HG03066 (cell line): ENCODE data around the gene MIF4GD.

ENCODE experiments used
- ATAC-seq: cut with Tn5 transposase; IDR thresholded peaks from one replicate; pipeline ENCODE4 v1.9.1; 2021; ENCODE audit warnings: low read depth; ENCODE audit not compliant: unreplicated experiment

Gene MIF4GD

DNA sequence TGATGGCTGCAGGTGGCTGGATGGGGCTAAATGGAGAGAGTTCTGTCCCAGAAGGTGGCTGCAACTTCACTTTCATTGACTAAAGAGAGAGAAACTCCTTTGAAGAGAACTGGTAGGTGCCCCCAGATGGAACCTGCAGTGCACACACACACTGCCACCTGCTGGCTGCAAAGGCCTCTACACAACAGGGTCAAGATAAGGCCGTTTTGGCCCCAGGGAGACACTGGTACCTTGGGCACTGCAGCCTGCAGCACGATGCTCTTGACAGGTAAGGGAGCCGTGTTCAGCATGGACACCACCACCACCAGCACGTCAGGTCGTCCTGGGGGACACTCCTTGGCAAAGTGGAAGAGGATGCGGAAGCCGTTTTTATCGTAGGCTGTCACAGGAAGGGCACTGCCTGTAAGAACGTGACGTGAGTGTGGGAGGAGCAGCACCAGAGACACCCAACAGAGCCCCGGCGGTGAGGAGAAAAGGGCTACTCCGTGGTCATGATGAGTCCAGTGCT lies 32.3 kb downstream of the MIF4GD start:
- ATAC-seq: no peak

DNA sequence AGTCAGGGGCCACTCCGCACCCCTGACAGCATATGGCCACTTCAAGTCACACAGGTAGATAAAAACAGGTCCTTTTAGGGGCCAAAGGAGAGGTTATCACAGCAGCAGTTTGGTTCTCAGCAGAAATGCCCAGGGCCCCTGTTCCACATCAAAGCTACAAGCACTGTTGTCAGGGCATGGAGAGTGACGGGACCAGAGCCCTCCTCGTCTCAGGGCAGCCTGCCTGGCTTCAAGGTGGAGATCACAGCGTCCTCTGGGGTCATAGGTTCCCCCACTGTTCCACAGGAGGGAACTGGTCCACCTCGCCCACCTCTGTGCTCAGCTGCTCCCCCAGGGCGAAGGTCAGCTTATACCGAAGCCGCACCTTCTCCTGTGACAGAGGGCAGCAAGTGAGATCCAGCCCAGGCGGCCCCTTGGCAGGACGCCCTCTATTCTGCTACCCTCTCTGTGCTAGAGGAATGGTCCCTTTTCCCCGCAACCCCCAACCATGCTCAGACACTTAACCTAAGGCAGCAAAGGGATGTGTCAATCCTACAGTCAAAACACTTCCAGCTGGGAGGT lies 32.9 kb downstream of the MIF4GD start:
- ATAC-seq: no peak

DNA sequence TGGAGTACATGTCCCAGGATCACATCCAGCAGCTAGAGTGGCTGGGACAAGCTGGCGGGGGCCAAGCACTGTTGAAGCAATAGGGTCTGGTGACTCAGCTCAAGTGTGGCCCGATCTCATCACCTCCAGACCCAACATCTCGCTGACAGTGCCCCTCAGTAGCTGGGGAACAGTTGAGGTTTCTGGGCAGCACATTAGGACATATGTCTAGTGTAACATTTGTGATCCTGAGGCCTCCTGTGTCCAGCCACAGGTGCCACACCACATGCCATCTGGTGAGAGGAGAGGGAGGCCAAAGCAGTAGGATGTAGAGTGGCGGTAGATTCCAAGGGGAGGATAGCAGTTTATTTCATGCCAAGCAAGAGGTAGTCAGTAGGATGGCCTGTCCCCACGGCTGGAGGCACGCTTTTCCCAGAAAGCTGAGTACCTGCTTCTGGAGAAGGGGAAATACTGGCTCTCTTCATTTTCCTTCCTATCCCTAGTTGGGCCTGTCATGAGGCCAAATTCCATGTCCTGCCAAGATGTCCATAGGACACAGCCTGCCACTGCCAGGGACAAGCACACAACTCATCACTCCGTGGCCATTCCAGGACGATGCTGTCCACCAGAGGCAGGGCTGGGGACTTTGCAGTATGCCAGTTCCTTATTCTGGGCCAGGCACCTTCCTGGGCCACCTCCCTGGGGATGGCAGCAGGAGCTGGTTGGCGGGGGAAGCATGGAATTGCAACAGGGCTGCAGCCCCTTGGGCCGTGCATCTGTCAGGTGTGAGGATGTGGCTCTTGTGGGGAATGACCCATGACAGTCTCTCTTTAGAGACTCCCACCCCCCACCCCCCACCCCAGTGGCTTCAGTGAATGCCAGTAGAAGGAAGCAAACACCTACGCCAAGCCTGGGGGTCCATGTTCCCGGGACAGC lies 33.7 kb downstream of the MIF4GD start:
- no peak for ATAC-seq

DNA sequence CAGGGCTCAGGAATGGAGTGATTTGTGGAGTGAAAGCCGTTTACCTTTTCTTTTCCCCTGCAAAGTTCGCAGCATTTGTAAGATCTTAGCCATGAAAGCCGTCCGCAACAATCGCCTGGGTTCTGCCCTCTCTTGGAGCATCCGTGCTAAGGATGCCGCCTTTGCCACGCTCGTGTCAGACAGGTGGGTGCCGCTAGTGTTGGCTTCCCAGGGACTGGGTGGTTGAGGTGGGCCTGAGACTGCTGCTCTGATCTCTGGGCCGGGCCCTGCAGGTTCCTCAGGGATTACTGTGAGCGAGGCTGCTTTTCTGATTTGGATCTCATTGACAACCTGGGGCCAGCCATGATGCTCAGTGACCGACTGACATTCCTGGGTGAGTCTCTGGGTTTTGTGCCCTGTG lies 38.2 kb downstream of the MIF4GD start:
- ATAC-seq: no peak

DNA sequence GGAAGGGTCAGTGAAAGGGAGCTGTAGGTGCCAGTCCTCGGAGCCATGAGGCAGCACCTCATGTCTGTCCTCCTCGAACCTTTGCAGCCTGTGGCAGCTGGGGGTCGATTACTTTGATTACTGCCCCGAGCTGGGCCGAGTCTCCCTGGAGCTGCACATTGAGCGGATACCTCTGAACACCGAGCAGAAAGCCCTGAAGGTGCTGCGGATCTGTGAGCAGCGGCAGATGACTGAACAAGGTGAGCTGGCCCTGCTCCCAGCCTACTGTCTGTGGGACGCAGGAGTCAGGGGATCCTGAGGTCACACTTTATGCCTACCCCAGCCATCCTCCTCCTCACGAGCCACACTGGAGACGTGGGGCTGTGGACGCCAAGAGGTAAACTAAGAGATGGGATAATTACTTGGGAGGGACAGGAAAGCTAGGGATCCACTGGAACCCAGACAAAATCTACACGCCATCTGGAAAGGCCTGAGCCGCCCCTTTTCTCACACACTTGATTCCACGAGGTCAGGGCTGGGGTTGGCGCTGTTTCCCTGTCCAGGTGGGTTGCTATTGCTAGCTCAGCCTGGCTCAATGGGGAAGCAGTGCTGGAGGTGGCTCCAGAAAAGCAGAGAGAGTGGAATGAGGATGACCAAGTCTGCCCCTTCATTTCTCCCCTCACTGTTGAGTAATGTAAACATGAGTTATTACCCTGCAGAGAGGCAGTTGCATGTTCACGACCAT lies 39.1 kb downstream of the MIF4GD start:
- ATAC-seq: no peak

DNA sequence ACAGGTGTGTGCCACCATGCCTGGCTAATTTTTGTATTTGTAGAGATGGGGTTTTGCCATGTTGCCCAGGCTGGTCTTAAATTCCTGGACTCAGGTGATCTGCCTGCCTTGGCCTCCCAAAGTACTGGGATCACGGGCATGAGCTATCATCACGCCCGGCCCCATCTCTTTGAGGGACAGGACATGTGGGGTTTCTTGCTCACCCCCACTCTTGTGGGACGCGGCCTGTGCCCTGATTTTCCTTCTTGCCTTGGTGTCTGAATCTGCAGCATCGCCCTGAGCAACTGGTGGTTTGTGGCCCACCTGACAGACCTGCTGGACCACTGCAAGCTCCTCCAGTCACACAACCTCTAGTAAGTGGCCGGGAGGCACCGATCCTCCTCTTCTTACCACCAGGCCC lies 40.0 kb downstream of the MIF4GD start:
- no peak for ATAC-seq

DNA sequence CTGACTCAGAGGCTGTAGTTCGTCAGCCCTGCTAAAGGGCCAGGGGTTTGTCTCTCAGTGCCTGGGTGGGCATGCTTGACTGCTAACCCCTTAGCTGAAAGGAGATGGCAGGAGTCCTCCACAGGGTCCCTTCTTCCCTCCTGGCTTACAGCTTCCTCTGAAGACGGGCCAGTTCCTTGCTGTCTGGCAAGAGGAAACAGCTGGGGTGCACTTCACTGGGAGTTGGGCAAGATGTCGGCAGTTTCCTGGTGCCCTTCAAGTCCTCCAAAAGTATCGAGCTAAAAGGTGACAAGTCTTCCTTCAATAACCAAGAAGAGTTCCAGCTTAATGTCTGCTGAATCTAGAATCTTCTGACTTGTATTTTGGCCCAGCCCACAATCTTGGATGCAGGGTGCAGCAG lies 42.2 kb downstream of the MIF4GD start:
- no peak for ATAC-seq

DNA sequence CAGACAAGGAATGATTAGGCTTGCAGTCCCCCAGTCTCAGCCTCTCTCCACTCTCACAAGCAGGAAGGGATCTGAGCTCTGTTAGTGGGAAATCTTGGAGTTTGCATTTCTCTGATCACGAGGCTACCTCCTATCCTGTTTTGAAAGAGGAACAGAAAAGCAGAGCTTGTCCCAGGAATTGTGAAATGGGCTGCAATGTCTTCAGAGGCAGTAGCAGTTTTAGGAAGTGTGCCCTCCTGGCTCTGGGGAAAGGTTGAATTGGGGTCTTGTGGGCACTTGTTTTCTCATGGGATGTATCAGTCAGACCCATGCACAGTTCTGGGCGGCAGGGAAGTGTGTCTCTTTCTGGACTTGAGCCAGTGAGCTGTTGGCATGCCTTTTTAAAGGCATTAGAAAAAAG lies 42.7 kb downstream of the MIF4GD start:
- ATAC-seq: no peak

DNA sequence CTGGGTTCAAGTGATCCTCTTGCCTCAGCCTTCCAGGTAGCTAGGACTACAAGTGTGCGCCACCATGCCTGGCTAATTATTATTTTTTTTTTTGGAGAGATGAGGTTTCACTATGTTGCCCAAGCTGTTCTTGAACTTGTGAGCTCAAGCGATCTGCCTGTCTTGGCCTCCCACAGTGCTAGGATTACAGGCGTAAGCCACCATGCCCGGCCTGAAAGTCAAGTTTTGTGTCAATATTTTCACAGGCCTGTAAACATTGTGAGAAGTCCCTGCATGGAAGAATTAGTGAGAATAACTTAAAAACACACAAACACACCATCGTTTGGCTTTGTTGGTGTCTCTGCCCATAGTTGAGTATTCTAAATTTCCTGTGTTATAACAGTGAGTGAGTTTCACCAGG lies 43.3 kb downstream of the MIF4GD start:
- no peak for ATAC-seq

DNA sequence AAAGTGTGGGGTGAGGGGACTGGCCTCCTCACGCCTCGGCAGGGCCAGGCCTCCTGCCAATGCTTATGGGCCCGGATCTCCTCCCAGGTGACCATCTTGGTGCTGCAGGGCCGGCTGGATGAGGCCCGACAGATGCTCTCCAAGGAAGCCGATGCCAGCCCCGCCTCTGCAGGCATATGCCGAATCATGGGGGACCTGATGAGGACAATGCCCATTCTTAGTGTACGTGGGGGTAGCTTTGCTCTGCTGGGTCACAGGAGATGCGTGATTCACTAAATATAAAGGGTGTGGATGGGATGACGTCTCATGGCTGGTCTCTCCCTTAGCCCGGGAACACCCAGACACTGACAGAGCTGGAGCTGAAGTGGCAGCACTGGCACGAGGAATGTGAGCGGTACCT lies 46.0 kb downstream of the MIF4GD start:
- ATAC-seq: no peak

DNA sequence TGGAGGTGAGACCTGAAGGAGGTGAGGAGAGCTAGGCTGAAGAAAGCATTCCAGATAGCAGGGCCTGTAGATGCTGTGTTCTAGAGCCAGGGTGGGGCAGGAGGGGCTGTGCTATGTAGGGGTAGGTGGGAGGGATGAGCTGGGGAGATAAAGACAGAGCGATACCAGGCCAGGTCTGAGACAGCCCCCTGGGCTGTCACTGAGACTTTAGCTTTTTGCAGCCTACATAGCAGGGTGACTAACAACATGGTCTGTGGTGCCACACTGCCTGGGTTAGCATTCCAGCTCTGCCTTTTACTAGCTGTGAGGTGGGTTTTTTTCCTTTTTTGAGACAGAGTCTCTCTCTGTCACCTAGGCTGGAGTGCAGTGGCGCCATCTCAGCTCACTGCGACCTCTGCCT lies 51.2 kb downstream of the MIF4GD start:
- no peak for ATAC-seq

DNA sequence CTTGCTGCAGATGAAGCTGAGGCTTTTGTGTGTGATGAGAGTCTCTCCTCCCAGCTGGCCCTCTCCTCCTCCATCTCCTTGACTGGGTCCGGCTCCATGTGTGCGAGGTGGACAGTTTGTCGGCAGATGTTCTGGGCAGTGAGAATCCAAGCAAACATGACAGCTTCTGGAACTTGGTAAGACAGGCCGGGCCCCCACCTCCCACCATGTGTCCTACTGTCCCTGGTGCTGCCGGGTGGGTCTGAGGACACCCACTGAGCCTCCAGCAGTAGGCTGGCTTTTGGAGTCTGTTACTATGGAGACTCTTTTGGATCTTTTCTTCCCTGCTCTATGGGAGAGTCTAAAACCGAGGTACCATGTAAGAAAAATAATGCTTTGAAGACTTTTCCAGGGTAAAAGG lies 52.9 kb downstream of the MIF4GD start:
- no peak for ATAC-seq
